WTC11 (cell line): ENCODE measurements around the gene GAS2. TPM values are rescaled to one million over a fixed set of nuclear protein-coding genes. Genes with fewer than 3 reads are reported as not detected.

ENCODE experiments used
- ATAC-seq: fragments of 200-7000 bp; cut with Tn5 transposase; 2 replicates; pipeline ENCODE4 v1.10.0; 2021; ENCODE audit warnings: mild to moderate bottlenecking, moderate library complexity
- CTCF ChIA-PET: fragments of 300-600 bp; sonication (Branson Sonifier 250); formaldehyde crosslinking; loops from one replicate; lab custom pipeline; 2021; ENCODE audit warnings: antibody characterized with exemption; lab: Charles Lee
- POLR2A ChIA-PET: fragments of 350-600 bp; sonication (Branson Sonifier 250); formaldehyde crosslinking; loops from one replicate; lab custom pipeline; 2021; ENCODE audit warnings: antibody characterized with exemption; lab: Charles Lee
- DNase-seq: peaks from one replicate; pipeline ENCODE4 v3.0.0; 2021; ENCODE audit warnings: low spot score
- H3K27ac Mint-ChIP-seq: 2 replicates; pipeline ENCODE4 v1.8.0; 2021; ENCODE audit warnings: mixed read lengths
- H3K27me3 Mint-ChIP-seq: 2 replicates; pipeline ENCODE4 v1.8.0; 2021; ENCODE audit warnings: low read depth, mild to moderate bottlenecking, moderate library complexity, mixed read lengths
- H3K36me3 Mint-ChIP-seq: 2 replicates; pipeline ENCODE4 v1.8.0; 2021; ENCODE audit warnings: mixed read lengths
- H3K4me1 Mint-ChIP-seq: 2 replicates; pipeline ENCODE4 v1.8.0; 2022; ENCODE audit warnings: mixed read lengths
- H3K4me3 Mint-ChIP-seq: 2 replicates; pipeline ENCODE4 v1.8.0; 2021; ENCODE audit warnings: mild to moderate bottlenecking, moderate library complexity, mixed read lengths
- H3K9me3 Mint-ChIP-seq: 2 replicates; pipeline ENCODE4 v1.8.0; 2021; ENCODE audit warnings: mixed read lengths
- AFF4 ChIP-seq: sonication (generic); formaldehyde crosslinking; IDR thresholded peaks from 2 replicates; pipeline ENCODE4 v1.8.1; 2023; ENCODE audit warnings: mild to moderate bottlenecking, missing genetic modification reagents, borderline replicate concordance
- CBFB ChIP-seq: sonication (generic); formaldehyde crosslinking; IDR thresholded peaks from 2 replicates; pipeline ENCODE4 v1.8.1; 2022; ENCODE audit warnings: mild to moderate bottlenecking, low read depth, missing genetic modification reagents
- CREB1 ChIP-seq: sonication (generic); formaldehyde crosslinking; IDR thresholded peaks from 2 replicates; pipeline ENCODE4 v1.8.0; 2023; ENCODE audit warnings: mild to moderate bottlenecking, missing genetic modification reagents
- FOXP1 ChIP-seq: sonication (generic); formaldehyde crosslinking; IDR thresholded peaks from 2 replicates; pipeline ENCODE4 v1.8.0; 2022; ENCODE audit warnings: missing genetic modification reagents, mild to moderate bottlenecking, moderate library complexity, borderline replicate concordance
- GABPB1 ChIP-seq: sonication (generic); formaldehyde crosslinking; IDR thresholded peaks from 2 replicates; pipeline ENCODE4 v1.8.1; 2023; ENCODE audit warnings: mild to moderate bottlenecking, missing genetic modification reagents
- HMGXB4 ChIP-seq: sonication (generic); formaldehyde crosslinking; IDR thresholded peaks from 2 replicates; pipeline ENCODE4 v1.8.1; 2023; ENCODE audit warnings: mild to moderate bottlenecking, moderate library complexity, missing genetic modification reagents
- KAT7 ChIP-seq: sonication (generic); formaldehyde crosslinking; IDR thresholded peaks from 2 replicates; pipeline ENCODE4 v1.8.1; 2023; ENCODE audit warnings: missing genetic modification reagents, mild to moderate bottlenecking, borderline replicate concordance
- MLX ChIP-seq: sonication (generic); formaldehyde crosslinking; IDR thresholded peaks from 2 replicates; pipeline ENCODE4 v1.8.1; 2023; ENCODE audit warnings: mild to moderate bottlenecking, missing genetic modification reagents, moderate library complexity
- MYBL2 ChIP-seq: sonication (generic); formaldehyde crosslinking; IDR thresholded peaks from 2 replicates; pipeline ENCODE4 v1.8.1; 2023; ENCODE audit warnings: mild to moderate bottlenecking, moderate library complexity, missing genetic modification reagents
- SMAD3 ChIP-seq: sonication (generic); formaldehyde crosslinking; IDR thresholded peaks from 2 replicates; pipeline ENCODE4 v1.8.0; 2022; ENCODE audit warnings: missing genetic modification reagents, mild to moderate bottlenecking, borderline replicate concordance
- SP1 ChIP-seq: sonication (generic); formaldehyde crosslinking; conservative IDR thresholded peaks from 2 replicates; pipeline ENCODE4 v1.8.1; 2022; ENCODE audit warnings: missing genetic modification reagents
- TP53 ChIP-seq: sonication (generic); formaldehyde crosslinking; IDR thresholded peaks from 2 replicates; pipeline ENCODE4 v1.8.1; 2023; ENCODE audit warnings: mild to moderate bottlenecking, missing genetic modification reagents
- ZNF232 ChIP-seq: sonication (generic); formaldehyde crosslinking; IDR thresholded peaks from 2 replicates; pipeline ENCODE4 v1.8.0; 2022; ENCODE audit warnings: mild to moderate bottlenecking, missing genetic modification reagents
- total RNA-seq: library from RNA; stranded (reverse); gene quantifications from 3 replicates; pipeline ENCODE4 v1.2.3, GENCODE V29; 2021
- TF ChIP-seq, protein P1 (sequence below): fragments of 250-450 bp; sonication (Bioruptor Pico); IDR thresholded peaks from 2 replicates; pipeline ENCODE4 v1.9.0; 2021; ENCODE audit warnings: mild to moderate bottlenecking
- TF ChIP-seq, protein P2 (sequence below): sonication (generic); formaldehyde crosslinking; IDR thresholded peaks from 2 replicates; pipeline ENCODE4 v1.8.1; 2023; ENCODE audit warnings: mild to moderate bottlenecking, missing genetic modification reagents
- TF ChIP-seq, protein P3 (sequence below): sonication (generic); formaldehyde crosslinking; IDR thresholded peaks from 2 replicates; pipeline ENCODE4 v1.8.1; 2022; ENCODE audit warnings: low read depth, missing genetic modification reagents, borderline replicate concordance

The GAS2 gene
- total RNA-seq, 1 experiment from 2014 or later: 1.8 TPM

GRCh38 chr11:22670830-22671229 lies 4.4 kb downstream of the GAS2 start:
- Mint-ChIP-seq H3K4me3 (no peak overlapping the region), H3K27me3 (peaks cover 16% of the 10 kb centered on the region), H3K27ac (no peak overlapping the region), H3K9me3 (no peaks in the 10 kb centered on the region), H3K36me3 (no peaks in the 10 kb centered on the region), H3K4me1 (peaks cover 20% of the 10 kb centered on the region)
- no peak for TF ChIP-seq AFF4 (CRISPR knock-in tag)
- no peak for TF ChIP-seq CREB1 (CRISPR knock-in tag)
- TF ChIP-seq SMAD3 (CRISPR knock-in tag): no peak
- no peak for TF ChIP-seq SP1
- TF ChIP-seq FOXP1: no peak
- TF ChIP-seq, protein P1, sequence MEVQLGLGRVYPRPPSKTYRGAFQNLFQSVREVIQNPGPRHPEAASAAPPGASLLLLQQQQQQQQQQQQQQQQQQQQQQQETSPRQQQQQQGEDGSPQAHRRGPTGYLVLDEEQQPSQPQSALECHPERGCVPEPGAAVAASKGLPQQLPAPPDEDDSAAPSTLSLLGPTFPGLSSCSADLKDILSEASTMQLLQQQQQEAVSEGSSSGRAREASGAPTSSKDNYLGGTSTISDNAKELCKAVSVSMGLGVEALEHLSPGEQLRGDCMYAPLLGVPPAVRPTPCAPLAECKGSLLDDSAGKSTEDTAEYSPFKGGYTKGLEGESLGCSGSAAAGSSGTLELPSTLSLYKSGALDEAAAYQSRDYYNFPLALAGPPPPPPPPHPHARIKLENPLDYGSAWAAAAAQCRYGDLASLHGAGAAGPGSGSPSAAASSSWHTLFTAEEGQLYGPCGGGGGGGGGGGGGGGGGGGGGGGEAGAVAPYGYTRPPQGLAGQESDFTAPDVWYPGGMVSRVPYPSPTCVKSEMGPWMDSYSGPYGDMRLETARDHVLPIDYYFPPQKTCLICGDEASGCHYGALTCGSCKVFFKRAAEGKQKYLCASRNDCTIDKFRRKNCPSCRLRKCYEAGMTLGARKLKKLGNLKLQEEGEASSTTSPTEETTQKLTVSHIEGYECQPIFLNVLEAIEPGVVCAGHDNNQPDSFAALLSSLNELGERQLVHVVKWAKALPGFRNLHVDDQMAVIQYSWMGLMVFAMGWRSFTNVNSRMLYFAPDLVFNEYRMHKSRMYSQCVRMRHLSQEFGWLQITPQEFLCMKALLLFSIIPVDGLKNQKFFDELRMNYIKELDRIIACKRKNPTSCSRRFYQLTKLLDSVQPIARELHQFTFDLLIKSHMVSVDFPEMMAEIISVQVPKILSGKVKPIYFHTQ (CRISPR knock-in tag): no peak
- no peak for TF ChIP-seq HMGXB4
- ATAC-seq (no peak), DNase-seq (no peak)
- ChIA-PET CTCF (interaction anchor here (0.6 to 2.0 kb wide), 7 partner anchors 14 to 159 kb away, joined by 3 to 7 read pairs (median 5); partner anchors contain the start of gene SVIP), POLR2A (no interaction called here)

- ChIA-PET POLR2A (no interaction called here), CTCF (no interaction called here)
- ATAC-seq (no peak), DNase-seq (no peak)
- Mint-ChIP-seq H3K4me1 (peaks cover 13% of the 10 kb centered on the region), H3K36me3 (no peaks in the 10 kb centered on the region), H3K9me3 (no peaks in the 10 kb centered on the region), H3K27me3 (peaks cover 10% of the 10 kb centered on the region), H3K27ac (no peak overlapping the region)
- TF ChIP-seq, protein P2, sequence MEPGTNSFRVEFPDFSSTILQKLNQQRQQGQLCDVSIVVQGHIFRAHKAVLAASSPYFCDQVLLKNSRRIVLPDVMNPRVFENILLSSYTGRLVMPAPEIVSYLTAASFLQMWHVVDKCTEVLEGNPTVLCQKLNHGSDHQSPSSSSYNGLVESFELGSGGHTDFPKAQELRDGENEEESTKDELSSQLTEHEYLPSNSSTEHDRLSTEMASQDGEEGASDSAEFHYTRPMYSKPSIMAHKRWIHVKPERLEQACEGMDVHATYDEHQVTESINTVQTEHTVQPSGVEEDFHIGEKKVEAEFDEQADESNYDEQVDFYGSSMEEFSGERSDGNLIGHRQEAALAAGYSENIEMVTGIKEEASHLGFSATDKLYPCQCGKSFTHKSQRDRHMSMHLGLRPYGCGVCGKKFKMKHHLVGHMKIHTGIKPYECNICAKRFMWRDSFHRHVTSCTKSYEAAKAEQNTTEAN (CRISPR knock-in tag): no peak
- no peak for TF ChIP-seq KAT7 (CRISPR knock-in tag)
- TF ChIP-seq MYBL2 (CRISPR knock-in tag): no peak
- TF ChIP-seq, all 79 proteins: peak for 0
- H3K4me3 Mint-ChIP-seq: no peak overlapping the region
Observed at GRCh38 chr11:22671751-22672150, 5.3 kb downstream of the GAS2 start.

DNA sequence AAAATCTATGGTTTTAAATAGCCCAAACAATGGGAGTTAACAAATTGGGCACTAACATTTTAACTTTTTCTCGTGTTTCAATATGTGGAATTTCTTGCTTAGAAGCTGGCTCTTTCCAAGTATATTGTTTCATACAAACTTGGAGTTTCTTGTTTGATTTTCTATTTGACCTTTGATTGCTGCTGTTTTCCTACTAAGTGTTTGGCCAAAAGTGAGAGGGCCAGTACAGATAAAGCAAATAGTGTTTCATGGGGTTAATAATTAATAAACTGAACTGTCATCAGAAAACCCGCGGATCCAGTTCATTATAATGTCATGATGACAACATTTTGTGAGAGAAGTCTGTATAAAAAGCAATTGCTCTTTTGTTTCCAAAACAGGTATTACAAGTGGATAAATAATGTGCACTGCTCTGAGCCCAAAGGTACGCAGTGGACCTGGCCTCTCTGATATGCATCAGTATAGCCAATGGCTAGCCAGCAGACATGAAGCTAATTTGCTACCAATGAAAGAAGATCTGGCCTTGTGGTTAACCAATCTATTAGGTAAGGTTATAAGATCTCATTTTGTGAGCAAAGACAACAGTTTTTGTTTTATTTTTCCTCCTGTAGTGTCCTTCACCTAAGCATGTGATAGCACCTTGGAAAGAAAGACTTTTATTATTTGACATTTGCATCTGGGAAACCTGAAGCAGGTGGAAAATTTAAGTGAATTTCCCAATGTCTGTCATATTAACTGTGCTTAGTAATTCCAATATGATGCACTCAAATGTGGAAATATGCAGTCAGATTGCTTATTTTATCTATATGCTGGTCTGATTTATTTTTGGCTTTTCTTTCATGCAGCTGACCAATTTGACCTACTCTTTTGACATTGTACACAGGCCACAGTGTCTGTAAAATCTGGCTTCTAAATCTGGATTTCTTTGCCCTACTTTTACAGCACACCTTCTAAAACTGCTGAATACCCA lies 8.3 kb downstream of the GAS2 start:
- Mint-ChIP-seq H3K36me3 (no peaks in the 10 kb centered on the region), H3K4me3 (no peak overlapping the region), H3K27me3 (no peaks in the 10 kb centered on the region), H3K4me1 (no peaks in the 10 kb centered on the region), H3K9me3 (no peaks in the 10 kb centered on the region), H3K27ac (no peak overlapping the region)
- ChIA-PET POLR2A (no interaction called here), CTCF (no interaction called here)
- no peak for TF ChIP-seq ZNF232
- TF ChIP-seq, protein P3, sequence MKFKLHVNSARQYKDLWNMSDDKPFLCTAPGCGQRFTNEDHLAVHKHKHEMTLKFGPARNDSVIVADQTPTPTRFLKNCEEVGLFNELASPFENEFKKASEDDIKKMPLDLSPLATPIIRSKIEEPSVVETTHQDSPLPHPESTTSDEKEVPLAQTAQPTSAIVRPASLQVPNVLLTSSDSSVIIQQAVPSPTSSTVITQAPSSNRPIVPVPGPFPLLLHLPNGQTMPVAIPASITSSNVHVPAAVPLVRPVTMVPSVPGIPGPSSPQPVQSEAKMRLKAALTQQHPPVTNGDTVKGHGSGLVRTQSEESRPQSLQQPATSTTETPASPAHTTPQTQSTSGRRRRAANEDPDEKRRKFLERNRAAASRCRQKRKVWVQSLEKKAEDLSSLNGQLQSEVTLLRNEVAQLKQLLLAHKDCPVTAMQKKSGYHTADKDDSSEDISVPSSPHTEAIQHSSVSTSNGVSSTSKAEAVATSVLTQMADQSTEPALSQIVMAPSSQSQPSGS (CRISPR knock-in tag): no peak
- peak; percentile 42; the same call in 1 of the 2 replicates for TF ChIP-seq GABPB1 (CRISPR knock-in tag)
- no peak for TF ChIP-seq MLX (CRISPR knock-in tag)
- TF ChIP-seq CBFB (CRISPR knock-in tag): no peak
- no peak for TF ChIP-seq TP53 (CRISPR knock-in tag)
- DNase-seq: no peak
- ATAC-seq: no peak; the same call in 1 of the 2 replicates
